Neural cell (in vitro differentiated cells): ENCODE results near the gene TRPV3. TPM values are rescaled to one million over a fixed set of nuclear protein-coding genes. Genes with fewer than 3 reads are reported as not detected.

Source experiments
- H2AFZ ChIP-seq: fragments of 200-600, 300-800 bp; sonication (generic), shearing (Covaris generic); 2 replicates; pipeline ENCODE4 v1.6.0; 2014; ENCODE audit warnings: low read depth, mild to moderate bottlenecking, antibody characterized with exemption, low read length, moderate library complexity
- H3F3A ChIP-seq: fragments of 200-600 bp; shearing (Covaris generic); 2 replicates; pipeline ENCODE4 v1.6.1; 2016; ENCODE audit warnings: mild to moderate bottlenecking, moderate library complexity, mixed read lengths, antibody characterized with exemption, low read length; ENCODE audit not compliant: insufficient read depth, poor library complexity, severe bottlenecking
- H3K27ac ChIP-seq: fragments of 200-600, 300-800 bp; sonication (generic), shearing (Covaris generic); 2 replicates; pipeline ENCODE4 v1.5.1; 2014; ENCODE audit warnings: mild to moderate bottlenecking, low read length, moderate library complexity
- H3K27me3 ChIP-seq: fragments of 300-800, 200-600 bp; sonication (generic), shearing (Covaris generic); 2 replicates; pipeline ENCODE4 v1.6.0; 2014; ENCODE audit warnings: mild to moderate bottlenecking, low read depth, low read length, moderate library complexity; ENCODE audit not compliant: insufficient read depth
- H3K36me3 ChIP-seq: fragments of 300-800, 200-600 bp; sonication (generic), shearing (Covaris generic); 2 replicates; pipeline ENCODE4 v1.5.1; 2014; ENCODE audit warnings: mild to moderate bottlenecking, antibody characterized with exemption, low read length, moderate library complexity; ENCODE audit not compliant: insufficient read depth
- H3K4me2 ChIP-seq: fragments of 300-800, 200-600 bp; sonication (generic), shearing (Covaris generic); 2 replicates; pipeline ENCODE4 v1.6.0; 2014; ENCODE audit warnings: mild to moderate bottlenecking, low read length
- H3K4me3 ChIP-seq: fragments of 300-800, 200-600 bp; sonication (generic), shearing (Covaris generic); 2 replicates; pipeline ENCODE4 v1.5.1; 2014; ENCODE audit warnings: mild to moderate bottlenecking, low read length, moderate library complexity
- H3K79me2 ChIP-seq: fragments of 200-600 bp; shearing (Covaris generic); replicated peaks from 2 replicates; pipeline ENCODE4 v1.6.0; 2014; ENCODE audit warnings: mild to moderate bottlenecking, low read length, moderate library complexity; ENCODE audit not compliant: insufficient read depth
- H3K9ac ChIP-seq: fragments of 300-800, 200-600 bp; sonication (generic), shearing (Covaris generic); 2 replicates; pipeline ENCODE4 v1.6.1; 2016; ENCODE audit warnings: mild to moderate bottlenecking, low read length, mixed read lengths
- H3K9me2 ChIP-seq: fragments of 200-600 bp; shearing (Covaris generic); 2 replicates; pipeline ENCODE4 v1.6.1; 2016; ENCODE audit warnings: mild to moderate bottlenecking, low read length, mixed read lengths; ENCODE audit not compliant: insufficient read depth
- H3K9me3 ChIP-seq: fragments of 200-600, 300-800 bp; sonication (generic), shearing (Covaris generic); 2 replicates; pipeline ENCODE4 v1.6.1; 2016; ENCODE audit warnings: mild to moderate bottlenecking, mixed run types, low read length, moderate library complexity, mixed read lengths
- H4K20me1 ChIP-seq: fragments of 200-600 bp; shearing (Covaris generic); 2 replicates; pipeline ENCODE4 v1.6.1; 2016; ENCODE audit warnings: mild to moderate bottlenecking, mixed run types; ENCODE audit not compliant: insufficient read depth
- EP300 ChIP-seq: fragments of 450-650 bp; conservative IDR thresholded peaks from 2 replicates; pipeline ENCODE4 v1.6.1; 2014; ENCODE audit warnings: antibody characterized with exemption, mild to moderate bottlenecking, moderate library complexity; ENCODE audit not compliant: poor library complexity, severe bottlenecking
- EZH2 ChIP-seq: fragments of 200-600, 300-800 bp; shearing (Covaris generic), sonication (generic); IDR thresholded peaks from 2 replicates; pipeline ENCODE4 v1.6.1; 2014; ENCODE audit warnings: antibody characterized with exemption, low read length, borderline replicate concordance, mild to moderate bottlenecking; ENCODE audit not compliant: insufficient read depth, poor library complexity, severe bottlenecking
- MXI1 ChIP-seq: fragments of 450-650 bp; conservative IDR thresholded peaks from 2 replicates; pipeline ENCODE4 v1.6.1; 2014; ENCODE audit warnings: antibody characterized with exemption, mild to moderate bottlenecking; ENCODE audit not compliant: poor library complexity, severe bottlenecking
- POLR2AphosphoS5 ChIP-seq: IDR thresholded peaks from 2 replicates; pipeline ENCODE4 v1.6.1; 2012
- RAD21 ChIP-seq: fragments of 450-650 bp; conservative IDR thresholded peaks from 2 replicates; pipeline ENCODE4 v1.6.1; 2014; ENCODE audit warnings: antibody characterized with exemption, mild to moderate bottlenecking, moderate library complexity
- SMC3 ChIP-seq: fragments of 450-650 bp; conservative IDR thresholded peaks from 2 replicates; pipeline ENCODE4 v1.6.1; 2014; ENCODE audit warnings: antibody characterized with exemption, mild to moderate bottlenecking, moderate library complexity; ENCODE audit not compliant: poor library complexity
- TAF1 ChIP-seq: IDR thresholded peaks from 2 replicates; pipeline ENCODE4 v1.6.1; 2012; ENCODE audit warnings: low read depth
- polyA plus RNA-seq: library from polyadenylated mRNA; depleted of rRNA; stranded (reverse); fragments of >200 nt; gene quantifications from 2 replicates; pipeline ENCODE4 v1.2.3, GENCODE V29; 2014
- TF ChIP-seq, protein P1 (sequence below): IDR thresholded peaks from 2 replicates; pipeline ENCODE4 v1.6.1; 2012; ENCODE audit warnings: borderline replicate concordance
- TF ChIP-seq, protein P2 (sequence below): fragments of 450-650 bp; IDR thresholded peaks from 2 replicates; pipeline ENCODE4 v1.5.1; 2014; ENCODE audit warnings: antibody characterized with exemption, mild to moderate bottlenecking, moderate library complexity; ENCODE audit not compliant: poor library complexity, severe bottlenecking

The TRPV3 gene
- polyA plus RNA-seq, 1 donor from 2014 or later: 0.19 TPM

DNA sequence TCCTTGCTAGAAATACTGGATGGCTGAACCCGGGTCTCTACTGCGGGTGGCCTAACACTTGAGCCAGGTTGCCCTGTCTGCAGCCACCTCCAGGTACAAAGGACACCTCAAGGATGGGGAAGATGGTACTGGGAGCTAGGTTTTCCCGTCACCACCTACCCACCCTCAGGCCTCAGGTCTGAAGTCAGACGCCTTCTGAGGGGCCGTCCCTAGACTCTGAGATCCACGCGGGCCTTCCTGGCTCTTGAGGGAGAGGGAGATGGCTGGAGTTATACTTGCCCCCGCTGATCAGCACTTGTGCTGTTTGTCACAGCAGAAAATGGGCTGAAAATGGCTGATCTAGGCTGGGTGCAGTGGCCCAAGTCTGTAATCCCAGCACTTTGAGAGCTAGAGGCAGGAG lies 10.6 kb downstream of the TRPV3 start:
- TF ChIP-seq EZH2 (no peak), POLR2AphosphoS5 (no peak), EP300 (no peak), TAF1 (no peak), RAD21 (no peak), MXI1 (no peak)
- TF ChIP-seq, protein P1, sequence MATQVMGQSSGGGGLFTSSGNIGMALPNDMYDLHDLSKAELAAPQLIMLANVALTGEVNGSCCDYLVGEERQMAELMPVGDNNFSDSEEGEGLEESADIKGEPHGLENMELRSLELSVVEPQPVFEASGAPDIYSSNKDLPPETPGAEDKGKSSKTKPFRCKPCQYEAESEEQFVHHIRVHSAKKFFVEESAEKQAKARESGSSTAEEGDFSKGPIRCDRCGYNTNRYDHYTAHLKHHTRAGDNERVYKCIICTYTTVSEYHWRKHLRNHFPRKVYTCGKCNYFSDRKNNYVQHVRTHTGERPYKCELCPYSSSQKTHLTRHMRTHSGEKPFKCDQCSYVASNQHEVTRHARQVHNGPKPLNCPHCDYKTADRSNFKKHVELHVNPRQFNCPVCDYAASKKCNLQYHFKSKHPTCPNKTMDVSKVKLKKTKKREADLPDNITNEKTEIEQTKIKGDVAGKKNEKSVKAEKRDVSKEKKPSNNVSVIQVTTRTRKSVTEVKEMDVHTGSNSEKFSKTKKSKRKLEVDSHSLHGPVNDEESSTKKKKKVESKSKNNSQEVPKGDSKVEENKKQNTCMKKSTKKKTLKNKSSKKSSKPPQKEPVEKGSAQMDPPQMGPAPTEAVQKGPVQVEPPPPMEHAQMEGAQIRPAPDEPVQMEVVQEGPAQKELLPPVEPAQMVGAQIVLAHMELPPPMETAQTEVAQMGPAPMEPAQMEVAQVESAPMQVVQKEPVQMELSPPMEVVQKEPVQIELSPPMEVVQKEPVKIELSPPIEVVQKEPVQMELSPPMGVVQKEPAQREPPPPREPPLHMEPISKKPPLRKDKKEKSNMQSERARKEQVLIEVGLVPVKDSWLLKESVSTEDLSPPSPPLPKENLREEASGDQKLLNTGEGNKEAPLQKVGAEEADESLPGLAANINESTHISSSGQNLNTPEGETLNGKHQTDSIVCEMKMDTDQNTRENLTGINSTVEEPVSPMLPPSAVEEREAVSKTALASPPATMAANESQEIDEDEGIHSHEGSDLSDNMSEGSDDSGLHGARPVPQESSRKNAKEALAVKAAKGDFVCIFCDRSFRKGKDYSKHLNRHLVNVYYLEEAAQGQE: no peak
- Histone ChIP-seq H4K20me1 (no peaks in the 10 kb centered on the region), H2AFZ (no peak overlapping the region), H3K79me2 (no peaks in the 10 kb centered on the region), H3K27ac (no peak overlapping the region), H3F3A (no peaks in the 10 kb centered on the region), H3K9me2 (no peaks in the 10 kb centered on the region), H3K36me3 (no peaks in the 10 kb centered on the region), H3K4me3 (no peak overlapping the region), H3K4me2 (no peak overlapping the region), H3K9ac (no peak overlapping the region), H3K9me3 (no peaks in the 10 kb centered on the region), H3K27me3 (no peaks in the 10 kb centered on the region)

DNA sequence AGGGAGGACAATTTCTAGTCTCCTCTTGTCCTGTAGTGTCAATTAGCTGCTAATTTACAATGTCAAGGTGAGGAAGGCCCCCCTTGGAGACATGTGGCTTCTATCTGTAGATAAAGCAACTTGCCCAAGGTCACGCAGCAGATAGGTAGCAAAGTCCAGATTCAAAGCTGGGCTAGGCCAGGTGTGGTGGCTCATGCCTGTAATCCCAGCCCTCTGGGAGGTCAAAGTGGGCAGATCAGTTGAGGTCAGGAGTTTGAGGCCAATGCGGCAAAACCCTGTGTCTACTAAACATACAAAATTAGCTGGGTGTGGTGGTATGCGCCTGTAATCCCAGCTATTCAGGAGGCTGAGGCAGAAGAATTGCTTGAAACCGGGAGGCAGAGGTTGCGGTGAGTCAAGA lies 11.1 kb downstream of the TRPV3 start:
- no peak overlapping the region for H3K4me3 ChIP-seq
- H3K27me3 ChIP-seq: no peaks in the 10 kb centered on the region
- no peaks in the 10 kb centered on the region for H3K9me2 ChIP-seq
- no peaks in the 10 kb centered on the region for H3F3A ChIP-seq
- H2AFZ ChIP-seq: no peak overlapping the region
- no peak overlapping the region for H3K4me2 ChIP-seq
- no peak overlapping the region for H3K9ac ChIP-seq
- no peaks in the 10 kb centered on the region for H3K36me3 ChIP-seq
- no peak overlapping the region for H3K27ac ChIP-seq
- no peaks in the 10 kb centered on the region for H3K79me2 ChIP-seq
- H4K20me1 ChIP-seq: no peaks in the 10 kb centered on the region
- TF ChIP-seq, protein P1: no peak
- TF ChIP-seq EP300 (no peak), TAF1 (no peak), SMC3 (no peak), EZH2 (no peak), RAD21 (no peak), POLR2AphosphoS5 (no peak)
- TF ChIP-seq, protein P2, sequence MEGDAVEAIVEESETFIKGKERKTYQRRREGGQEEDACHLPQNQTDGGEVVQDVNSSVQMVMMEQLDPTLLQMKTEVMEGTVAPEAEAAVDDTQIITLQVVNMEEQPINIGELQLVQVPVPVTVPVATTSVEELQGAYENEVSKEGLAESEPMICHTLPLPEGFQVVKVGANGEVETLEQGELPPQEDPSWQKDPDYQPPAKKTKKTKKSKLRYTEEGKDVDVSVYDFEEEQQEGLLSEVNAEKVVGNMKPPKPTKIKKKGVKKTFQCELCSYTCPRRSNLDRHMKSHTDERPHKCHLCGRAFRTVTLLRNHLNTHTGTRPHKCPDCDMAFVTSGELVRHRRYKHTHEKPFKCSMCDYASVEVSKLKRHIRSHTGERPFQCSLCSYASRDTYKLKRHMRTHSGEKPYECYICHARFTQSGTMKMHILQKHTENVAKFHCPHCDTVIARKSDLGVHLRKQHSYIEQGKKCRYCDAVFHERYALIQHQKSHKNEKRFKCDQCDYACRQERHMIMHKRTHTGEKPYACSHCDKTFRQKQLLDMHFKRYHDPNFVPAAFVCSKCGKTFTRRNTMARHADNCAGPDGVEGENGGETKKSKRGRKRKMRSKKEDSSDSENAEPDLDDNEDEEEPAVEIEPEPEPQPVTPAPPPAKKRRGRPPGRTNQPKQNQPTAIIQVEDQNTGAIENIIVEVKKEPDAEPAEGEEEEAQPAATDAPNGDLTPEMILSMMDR: no peak
- H3K9me3 ChIP-seq: no peaks in the 10 kb centered on the region
